Prostate gland (tissue), 2 donors: ENCODE measurements around the gene CRYGN. TPM values are rescaled to one million over a fixed set of nuclear protein-coding genes. Genes with fewer than 3 reads are reported as not detected.

Experiments
- DNase-seq: peaks from one replicate; pipeline ENCODE4 v3.0.0-alpha.2; 2019; ENCODE audit warnings: low spot score
- H3K27ac ChIP-seq, 2 donors: fragments of 200-600 bp; sonication (generic); 2 replicates each; pipeline ENCODE4 v1.5.1; 2017 to 2019
- H3K27me3 ChIP-seq: fragments of 200-600 bp; sonication (generic); replicated peaks from 2 replicates; pipeline ENCODE4 v1.5.1; 2019; ENCODE audit not compliant: insufficient read depth
- H3K36me3 ChIP-seq, 2 donors: fragments of 200-600 bp; sonication (generic); 1 replicate in 1 of 2; 2 replicates in 1 of 2; pipeline versions ENCODE4 v1.5.1 to v1.8.1; 2017 to 2019
- H3K4me1 ChIP-seq: fragments of 200-600 bp; sonication (generic); replicated peaks from 2 replicates; pipeline ENCODE4 v1.5.1; 2019
- H3K4me3 ChIP-seq, 2 donors: fragments of 200-600 bp; sonication (generic); 2 replicates each; pipeline ENCODE4 v1.5.1; 2017 to 2019
- H3K9me3 ChIP-seq: fragments of 200-600 bp; sonication (generic); 2 replicates; pipeline ENCODE4 v1.5.1; 2017
- CTCF ChIP-seq, 4 experiments: fragments of 200-600 bp in 2 of 4; fragments of 450-650 bp in 2 of 4; sonication (generic) in 2 of 4; IDR thresholded peaks; 1 replicate in 3 of 4; 2 replicates in 1 of 4; pipeline ENCODE4 v1.5.1; 2016 to 2019; ENCODE audit warnings: antibody characterized with exemption in 4 of 4, mild to moderate bottlenecking in 2 of 4, moderate library complexity in 2 of 4
- POLR2A ChIP-seq: fragments of 450-650 bp; IDR thresholded peaks from one replicate; pipeline ENCODE4 v1.6.1; 2016; ENCODE audit warnings: antibody characterized with exemption, mild to moderate bottlenecking
- POLR2AphosphoS5 ChIP-seq: sonication (generic); formaldehyde crosslinking; IDR thresholded peaks from one replicate; pipeline ENCODE4 v1.6.1; 2017; ENCODE audit warnings: antibody characterized with exemption
- WGBS: methylation state at CpG from one replicate; pipeline ENCODE4 v1.1.5; 2018; 5-methylcytosine and 5-hydroxymethylcytosine counted together
- intact Hi-C: fragments of 100-400 bp; cut with DNase I; formaldehyde crosslinking; loops from one replicate; pipeline ENCODE4 v1.14.2; 2022
- total RNA-seq, 2 donors: library from RNA; depleted of rRNA; stranded (reverse); fragments of >200 nt; gene quantifications; one replicate each; pipeline ENCODE4 v1.1.0, GENCODE V29; 2016

The CRYGN gene
- total RNA-seq, 2 donors from 2014 or later: not detected

GRCh38 chr7:151404216-151405011 is 35.5 kb downstream of the CRYGN start:
- WGBS: 64% methylated on average over 17 of the region's 18 CpGs
- Histone ChIP-seq H3K36me3 (no peaks in the 10 kb centered on the region), H3K4me1 (peaks cover under 1% of the 10 kb centered on the region), H3K27me3 (peaks cover 3% of the 10 kb centered on the region), H3K4me3 (no peak overlapping the region), H3K27ac (no peak overlapping the region), H3K9me3 (no peaks in the 10 kb centered on the region)
- DNase-seq: no peak
- no peak for TF ChIP-seq POLR2AphosphoS5
- no peak for TF ChIP-seq CTCF (IDR thresholded peaks at IDR 0.05)
- TF ChIP-seq POLR2A: no peak
- intact Hi-C loops: no loop called here

GRCh38 chr7:151403764-151404163 is 36.2 kb downstream of the CRYGN start:
- whole genome bisulfite sequencing: 62% methylated on average over 9 of the region's 9 CpGs
- peaks cover 3% of the 10 kb centered on the region for H3K27me3 ChIP-seq
- intact Hi-C loops: no loop called here
- H3K4me1 ChIP-seq: no peaks in the 10 kb centered on the region
- no peak overlapping the region for H3K4me3 ChIP-seq
- no peak for TF ChIP-seq CTCF (IDR thresholded peaks at IDR 0.05)
- TF ChIP-seq POLR2AphosphoS5: no peak
- TF ChIP-seq POLR2A: no peak
- H3K36me3 ChIP-seq: no peaks in the 10 kb centered on the region
- no peak overlapping the region for H3K27ac ChIP-seq
- H3K9me3 ChIP-seq: no peaks in the 10 kb centered on the region
- no peak for DNase-seq

GRCh38 chr7:151402029-151402835 is 37.7 kb downstream of the CRYGN start:
- Histone ChIP-seq H3K4me3 (no peak overlapping the region), H3K36me3 (no peaks in the 10 kb centered on the region), H3K27ac (no peak overlapping the region), H3K9me3 (no peaks in the 10 kb centered on the region), H3K4me1 (no peaks in the 10 kb centered on the region), H3K27me3 (no peaks in the 10 kb centered on the region)
- TF ChIP-seq POLR2AphosphoS5 (no peak), POLR2A (no peak), CTCF (IDR thresholded peaks at IDR 0.05) (no peak)
- no peak for DNase-seq
- WGBS: 96% methylated on average over 16 of the region's 16 CpGs
- intact Hi-C loops: no loop called here

GRCh38 chr7:151400626-151401315 is 39.2 kb downstream of the CRYGN start:
- DNase-seq: no peak
- 76% methylated on average over 14 of the region's 14 CpGs for WGBS
- no peak overlapping the region for H3K4me3 ChIP-seq
- H3K27ac ChIP-seq: no peak overlapping the region
- intact Hi-C loops: no loop called here
- H3K27me3 ChIP-seq: no peaks in the 10 kb centered on the region
- TF ChIP-seq POLR2AphosphoS5: no peak
- no peak for TF ChIP-seq POLR2A
- no peak for TF ChIP-seq CTCF (IDR thresholded peaks at IDR 0.05)
- H3K36me3 ChIP-seq: no peaks in the 10 kb centered on the region
- no peaks in the 10 kb centered on the region for H3K9me3 ChIP-seq
- no peaks in the 10 kb centered on the region for H3K4me1 ChIP-seq
